A549 (cell line): ENCODE measurements around the gene ASB18. TPM values are rescaled to one million over a fixed set of nuclear protein-coding genes. Genes with fewer than 3 reads are reported as not detected.

Experiments used
- ATAC-seq, 2 experiments: fragments of 200-7000 bp in 1 of 2; fragments of >200 bp in 1 of 2; cut with Nextera tagmentation in 1 of 2; cut with Tn5 transposase in 1 of 2; 3 replicates each; pipeline versions ENCODE4 v1.8.0 to v1.9.1; 2018 to 2020; ENCODE audit warnings: mild to moderate bottlenecking in 1 of 2, moderate library complexity in 1 of 2
- CTCF ChIA-PET: fragments of 300-600 bp; sonication (Branson Sonifier 250); formaldehyde crosslinking; extraction: SDS; loops from one replicate; lab custom pipeline; 2021; ENCODE audit warnings: antibody characterized with exemption, inconsistent platforms; lab: Yijun Ruan, JAX
- POLR2A ChIA-PET: fragments of 350-600 bp; formaldehyde crosslinking; extraction: SDS; loops from one replicate; lab custom pipeline; 2021; ENCODE audit warnings: antibody characterized with exemption, inconsistent platforms; lab: Yijun Ruan, JAX
- DNase-seq, 2 experiments: peaks; one replicate each; pipeline versions ENCODE4 v3.0.0 to v3.0.0-alpha.2; 2011 to 2016; ENCODE audit warnings: low read depth in 1 of 2, low spot score in 1 of 2
- FAIRE-seq: peaks from 2 replicates; lab custom pipeline; 2011; peaks lifted over from hg19 to GRCh38; lab: Jason Lieb, UNC
- H3K27ac ChIP-seq, 2 experiments: fragments of >200 bp; sonication (Bioruptor Twin); formaldehyde crosslinking; 3 replicates each; pipeline ENCODE4 v1.5.1; 2016 to 2017
- H3K4me1 ChIP-seq: fragments of >200 bp; sonication (Bioruptor Twin); formaldehyde crosslinking; 3 replicates; pipeline ENCODE4 v1.6.1; 2016
- H3K4me2 ChIP-seq: fragments of >200 bp; sonication (Bioruptor Twin); formaldehyde crosslinking; 3 replicates; pipeline ENCODE4 v1.6.1; 2016
- H3K4me3 ChIP-seq: fragments of >200 bp; sonication (Bioruptor Twin); formaldehyde crosslinking; 3 replicates; pipeline ENCODE4 v1.5.1; 2016
- H3K9me3 ChIP-seq: fragments of >200 bp; sonication (Bioruptor Twin); formaldehyde crosslinking; 3 replicates; pipeline ENCODE4 v1.6.1; 2016
- CHD2 ChIP-seq: fragments of 150-350 bp; IDR thresholded peaks from 2 replicates; pipeline ENCODE4 v1.6.1; 2014; ENCODE audit warnings: low read length; ENCODE audit not compliant: partially characterized antibody
- EHF ChIP-seq: fragments of 250-450 bp; sonication (Bioruptor Pico); IDR thresholded peaks from 2 replicates; pipeline ENCODE4 v1.5.0; 2020; ENCODE audit warnings: mild to moderate bottlenecking
- EHMT2 ChIP-seq: fragments of 200-600 bp; sonication (generic); IDR thresholded peaks from 2 replicates; pipeline ENCODE4 v1.6.1; 2016; ENCODE audit warnings: antibody characterized with exemption, low read depth, mild to moderate bottlenecking, moderate library complexity
- ESRRA ChIP-seq: fragments of 150-350 bp; IDR thresholded peaks from 2 replicates; pipeline ENCODE4 v1.6.1; 2014; ENCODE audit warnings: mild to moderate bottlenecking, low read length, borderline replicate concordance
- FOSB ChIP-seq: fragments of 250-450 bp; sonication (Bioruptor Pico); IDR thresholded peaks from 2 replicates; pipeline ENCODE4 v1.5.0; 2020; ENCODE audit warnings: mild to moderate bottlenecking, moderate library complexity
- FOXS1 ChIP-seq: fragments of 250-450 bp; sonication (Bioruptor Pico); IDR thresholded peaks from 2 replicates; pipeline ENCODE4 v1.5.0; 2020; ENCODE audit warnings: mild to moderate bottlenecking, moderate library complexity
- GATA3 ChIP-seq: IDR thresholded peaks from 2 replicates; pipeline ENCODE4 v1.6.1; 2012; ENCODE audit warnings: borderline replicate concordance
- HEYL ChIP-seq: fragments of 250-450 bp; sonication (Bioruptor Pico); IDR thresholded peaks from 2 replicates; pipeline ENCODE4 v1.8.0; 2021; ENCODE audit warnings: mild to moderate bottlenecking, moderate library complexity
- HOXA7 ChIP-seq: fragments of 250-450 bp; sonication (Bioruptor Pico); IDR thresholded peaks from 2 replicates; pipeline ENCODE4 v1.5.0; 2020; ENCODE audit warnings: mild to moderate bottlenecking, moderate library complexity
- KDM1A ChIP-seq: fragments of 200-600 bp; sonication (generic); IDR thresholded peaks from 2 replicates; pipeline ENCODE4 v1.6.1; 2016; ENCODE audit warnings: low read depth, mild to moderate bottlenecking
- KDM5A ChIP-seq: fragments of 200-600 bp; sonication (generic); IDR thresholded peaks from 2 replicates; pipeline ENCODE4 v1.6.1; 2016; ENCODE audit warnings: antibody characterized with exemption, mild to moderate bottlenecking
- NFE2L2 ChIP-seq: fragments of 150-350 bp; conservative IDR thresholded peaks from 2 replicates; pipeline ENCODE4 v1.6.1; 2014; ENCODE audit warnings: low read length
- NR3C1 ChIP-seq: fragments of >200 bp; sonication (Bioruptor Twin); formaldehyde crosslinking; IDR thresholded peaks from 3 replicates; pipeline ENCODE4 v1.6.1; 2017
- RCOR1 ChIP-seq: fragments of 150-350 bp; IDR thresholded peaks from 2 replicates; pipeline ENCODE4 v1.6.1; 2014; ENCODE audit warnings: antibody characterized with exemption, low read length, low read depth
- RFX5 ChIP-seq: fragments of 450-650 bp; IDR thresholded peaks from 2 replicates; pipeline ENCODE4 v1.7.1; 2014; ENCODE audit warnings: antibody characterized with exemption, mild to moderate bottlenecking, moderate library complexity
- SMC3 ChIP-seq: fragments of >200 bp; sonication (Bioruptor Twin); formaldehyde crosslinking; IDR thresholded peaks from 3 replicates; pipeline ENCODE4 v1.6.1; 2018; ENCODE audit warnings: inconsistent platforms
- TP53 ChIP-seq: fragments of 250-450 bp; sonication (Bioruptor Pico); IDR thresholded peaks from 2 replicates; pipeline ENCODE4 v1.5.0; 2021; ENCODE audit warnings: mild to moderate bottlenecking, moderate library complexity
- USF2 ChIP-seq: fragments of 450-650 bp; IDR thresholded peaks from 2 replicates; pipeline ENCODE4 v1.6.1; 2014; ENCODE audit warnings: antibody characterized with exemption
- ZSCAN20 ChIP-seq: fragments of 250-450 bp; sonication (Bioruptor Pico); IDR thresholded peaks from 2 replicates; pipeline ENCODE4 v1.8.0; 2022; ENCODE audit warnings: mild to moderate bottlenecking, moderate library complexity
- WGBS: methylation state at CpG from one replicate; pipeline ENCODE4 v1.1.6; 2017; ENCODE audit errors: missing lambda C conversion rate; 5-methylcytosine and 5-hydroxymethylcytosine counted together
- polyA plus RNA-seq, 4 experiments: library from polyadenylated mRNA; depleted of rRNA in 3 of 4; stranded (reverse); fragments of >200 nt; fragmentation: RNase III in 1 of 4; extraction: RNeasy Plus Mini Kit Qiagen cat#74134 plus additional on column Dnase treatment in 1 of 4; gene quantifications; 2 replicates in 3 of 4; 3 replicates in 1 of 4; pipeline ENCODE4 v1.2.3, GENCODE V29; 2011 to 2017

The ASB18 gene
- polyA plus RNA-seq, 2 of the 4 experiments (the other 2 are of a cell fraction), result not detected

- H3K9me3 ChIP-seq, result no peaks in the 10 kb centered on the region
- no peak for FAIRE-seq
- CTCF ChIA-PET, result interaction anchor here (11.9 kb wide), 1 partner anchor 394 kb away, joined by 222 read pairs; no protein-coding TSS in a partner anchor
- no peak for ATAC-seq
- no peak for DNase-seq
- no peak overlapping the region for H3K27ac ChIP-seq
- TF ChIP-seq HOXA7 (CRISPR knock-in tag), result no peak
- 95% methylated on average over 54 of the region's 62 CpGs for WGBS
- no peak overlapping the region for H3K4me3 ChIP-seq
- H3K4me1 ChIP-seq, result peaks cover 7% of the 10 kb centered on the region; the same call in 2 of the 3 replicates
- POLR2A ChIA-PET, result no interaction called here
- no peak overlapping the region for H3K4me2 ChIP-seq
Observed at GRCh38 chr2:236173036-236173728, 91.0 kb downstream of the ASB18 start.

- 95% methylated on average over 33 of the region's 46 CpGs for WGBS
- DNase-seq (no peak), FAIRE-seq (no peak), ATAC-seq (no peak)
- POLR2A ChIA-PET, result no interaction called here
- Histone ChIP-seq H3K27ac (no peak overlapping the region), H3K4me3 (no peak overlapping the region), H3K4me1 (peaks cover 7% of the 10 kb centered on the region; the same call in 2 of the 3 replicates), H3K9me3 (no peaks in the 10 kb centered on the region), H3K4me2 (no peak overlapping the region)
- TF ChIP-seq ESRRA (no peak), FOSB (CRISPR knock-in tag) (no peak), RFX5 (no peak), KDM1A (no peak), HEYL (CRISPR knock-in tag) (no peak), NFE2L2 (no peak), NR3C1 (no peak), ZSCAN20 (CRISPR knock-in tag) (no peak), EHMT2 (no peak), FOXS1 (no peak), CHD2 (no peak), KDM5A (no peak)
- CTCF ChIA-PET, result interaction anchor here (2.1 to 3.7 kb wide), 2 partner anchors 8 to 392 kb away, joined by 8 to 17 read pairs; no protein-coding TSS in a partner anchor
Observed at GRCh38 chr2:236172255-236173035, 91.8 kb downstream of the ASB18 start.

GRCh38 chr2:236171680-236172254, 92.4 kb downstream of the ASB18 start:
- FAIRE-seq, result no peak
- CTCF ChIA-PET, result interaction anchor here (0.6 to 3.7 kb wide), 3 partner anchors 9 to 392 kb away, joined by 3 to 17 read pairs (median 8); no protein-coding TSS in a partner anchor
- Histone ChIP-seq H3K4me1 (peaks cover 9% of the 10 kb centered on the region; the same call in 2 of the 3 replicates), H3K4me2 (no peak overlapping the region), H3K27ac (no peak overlapping the region), H3K4me3 (no peak overlapping the region), H3K9me3 (no peaks in the 10 kb centered on the region)
- DNase-seq, result no peak
- 93% methylated on average over 16 of the region's 16 CpGs for WGBS
- TF ChIP-seq USF2 (no peak), RCOR1 (no peak), FOXS1 (no peak), TP53 (CRISPR knock-in tag) (no peak), EHF (CRISPR knock-in tag) (no peak), NR3C1 (no peak), GATA3 (no peak), NFE2L2 (no peak), SMC3 (no peak), HOXA7 (CRISPR knock-in tag) (no peak)
- no peak for ATAC-seq
- POLR2A ChIA-PET, result no interaction called here
